Keratinocyte (primary cell): ENCODE measurements around the gene SLC6A17. TPM values are rescaled to one million over a fixed set of nuclear protein-coding genes. Genes with fewer than 3 reads are reported as not detected.

ENCODE experiments used
- DNase-seq: peaks from one replicate; pipeline ENCODE4 v3.0.0-alpha.2; 2011; ENCODE audit warnings: low read depth, missing footprints, low spot score
- FAIRE-seq: peaks from 2 replicates; lab custom pipeline; 2011; peaks lifted over from hg19 to GRCh38; lab: Jason Lieb, UNC
- H2AFZ ChIP-seq: 2 replicates; pipeline ENCODE4 v1.6.0; 2012; ENCODE audit warnings: low read length, control low read depth, inconsistent platforms; ENCODE audit not compliant: control insufficient read depth
- H3K27ac ChIP-seq: 2 replicates; pipeline ENCODE4 v1.5.1; 2011; ENCODE audit warnings: low read length; ENCODE audit not compliant: control insufficient read depth, insufficient read depth
- H3K27me3 ChIP-seq: 3 replicates; pipeline ENCODE4 v1.6.0; 2011; ENCODE audit warnings: low read length; ENCODE audit not compliant: control insufficient read depth, insufficient read depth; ENCODE audit errors: extremely low read depth
- H3K36me3 ChIP-seq, 2 experiments: 2 replicates in 1 of 2; 3 replicates in 1 of 2; pipeline ENCODE4 v1.5.1; 2011; ENCODE audit warnings: low read length in 2 of 2, mild to moderate bottlenecking in 1 of 2; ENCODE audit not compliant: control insufficient read depth in 2 of 2, insufficient read depth in 2 of 2; ENCODE audit errors: extremely low read depth in 1 of 2
- H3K4me1 ChIP-seq: 3 replicates; pipeline ENCODE4 v1.5.1; 2011; ENCODE audit warnings: low read length; ENCODE audit not compliant: control insufficient read depth, insufficient read depth; ENCODE audit errors: extremely low read depth
- H3K4me2 ChIP-seq: 3 replicates; pipeline ENCODE4 v1.6.0; 2011; ENCODE audit warnings: low read depth, low read length; ENCODE audit not compliant: control insufficient read depth, insufficient read depth; ENCODE audit errors: extremely low read depth
- H3K4me3 ChIP-seq, 3 experiments: fragments of 200-600 bp in 1 of 3; sonication (generic) in 1 of 3; 2 replicates in 2 of 3; 3 replicates in 1 of 3; pipeline ENCODE4 v1.5.1; 2011 to 2016; ENCODE audit warnings: low read length in 3 of 3, mild to moderate bottlenecking in 3 of 3, control low read depth in 2 of 3, inconsistent platforms in 1 of 3, low read depth in 1 of 3, mixed read lengths in 1 of 3, mixed run types in 1 of 3, moderate library complexity in 1 of 3; ENCODE audit not compliant: control insufficient read depth in 2 of 3, insufficient read depth in 2 of 3; ENCODE audit errors: extremely low read depth in 1 of 3
- H3K79me2 ChIP-seq: 2 replicates; pipeline ENCODE4 v1.6.0; 2012; ENCODE audit warnings: low read length; ENCODE audit not compliant: control insufficient read depth, insufficient read depth
- H3K9ac ChIP-seq: 3 replicates; pipeline ENCODE4 v1.6.0; 2011; ENCODE audit warnings: low read length; ENCODE audit not compliant: control insufficient read depth, insufficient read depth; ENCODE audit errors: extremely low read depth
- H3K9me1 ChIP-seq: 3 replicates; pipeline ENCODE4 v1.6.0; 2011; ENCODE audit warnings: low read length; ENCODE audit not compliant: control insufficient read depth, insufficient read depth; ENCODE audit errors: extremely low read depth
- H3K9me3 ChIP-seq: 2 replicates; pipeline ENCODE4 v1.5.1; 2012; ENCODE audit warnings: low read depth, low read length; ENCODE audit not compliant: control insufficient read depth
- H4K20me1 ChIP-seq: 3 replicates; pipeline ENCODE4 v1.6.0; 2011; ENCODE audit warnings: low read length; ENCODE audit not compliant: control insufficient read depth, insufficient read depth; ENCODE audit errors: extremely low read depth
- EZH2 ChIP-seq: IDR thresholded peaks from one replicate; pipeline ENCODE4 v1.6.1; 2012; ENCODE audit warnings: inconsistent platforms, mild to moderate bottlenecking, low read length, moderate library complexity
- dilution Hi-C: fragments of 300-500 bp; cut with MboI; formaldehyde crosslinking; loops from one replicate; pipeline ENCODE4 v1.7.0; 2020; ENCODE audit warnings: low sequenced_read_pairs; ENCODE audit not compliant: extremely low pct_ligation_motif_present
- polyA plus RNA-seq, 5 experiments: library from polyadenylated mRNA; depleted of rRNA in 3 of 5; stranded (reverse) in 3 of 5; stranded (forward) in 1 of 5; unstranded in 1 of 5; fragments of >200 nt; gene quantifications; 1 replicate in 1 of 5; 2 replicates in 3 of 5; 3 replicates in 1 of 5; pipeline versions ENCODE4 v1.2.1 to v1.2.3, GENCODE V29; 2011 to 2012; ENCODE audit warnings: missing spikeins in 2 of 5, low read depth in 1 of 5, low replicate concordance in 1 of 5
- TF ChIP-seq, protein P1 (sequence below), 3 experiments: IDR thresholded peaks in 1 of 3; conservative IDR thresholded peaks in 1 of 3; optimal IDR thresholded peaks in 1 of 3; 2 replicates in 2 of 3; 3 replicates in 1 of 3; pipeline versions ENCODE3 to v1.5.1; 2011; ENCODE audit warnings: low read length in 3 of 3, mild to moderate bottlenecking in 3 of 3, moderate library complexity in 2 of 3, control low read depth in 1 of 3, inconsistent platforms in 1 of 3; ENCODE audit not compliant: insufficient read depth in 2 of 3; ENCODE audit errors: extremely low read depth in 1 of 3

The SLC6A17 gene
- polyA plus RNA-seq, 1 donor (not counting 4 experiments of a cell fraction or from before 2014, with no cell fraction given): 0.25 TPM

- Histone ChIP-seq H2AFZ (no peak overlapping the region), H3K4me2 (no peak overlapping the region), H3K36me3 (no peaks in the 10 kb centered on the region), H3K4me1 (peaks cover 6% of the 10 kb centered on the region), H4K20me1 (no peaks in the 10 kb centered on the region), H3K27me3 (no peaks in the 10 kb centered on the region), H3K27ac (no peak overlapping the region), H3K4me3 (no peak overlapping the region), H3K9ac (no peak overlapping the region), H3K9me1 (no peaks in the 10 kb centered on the region), H3K79me2 (no peaks in the 10 kb centered on the region), H3K9me3 (no peaks in the 10 kb centered on the region)
- dilution Hi-C loops: no loop called here
- TF ChIP-seq, protein P1, sequence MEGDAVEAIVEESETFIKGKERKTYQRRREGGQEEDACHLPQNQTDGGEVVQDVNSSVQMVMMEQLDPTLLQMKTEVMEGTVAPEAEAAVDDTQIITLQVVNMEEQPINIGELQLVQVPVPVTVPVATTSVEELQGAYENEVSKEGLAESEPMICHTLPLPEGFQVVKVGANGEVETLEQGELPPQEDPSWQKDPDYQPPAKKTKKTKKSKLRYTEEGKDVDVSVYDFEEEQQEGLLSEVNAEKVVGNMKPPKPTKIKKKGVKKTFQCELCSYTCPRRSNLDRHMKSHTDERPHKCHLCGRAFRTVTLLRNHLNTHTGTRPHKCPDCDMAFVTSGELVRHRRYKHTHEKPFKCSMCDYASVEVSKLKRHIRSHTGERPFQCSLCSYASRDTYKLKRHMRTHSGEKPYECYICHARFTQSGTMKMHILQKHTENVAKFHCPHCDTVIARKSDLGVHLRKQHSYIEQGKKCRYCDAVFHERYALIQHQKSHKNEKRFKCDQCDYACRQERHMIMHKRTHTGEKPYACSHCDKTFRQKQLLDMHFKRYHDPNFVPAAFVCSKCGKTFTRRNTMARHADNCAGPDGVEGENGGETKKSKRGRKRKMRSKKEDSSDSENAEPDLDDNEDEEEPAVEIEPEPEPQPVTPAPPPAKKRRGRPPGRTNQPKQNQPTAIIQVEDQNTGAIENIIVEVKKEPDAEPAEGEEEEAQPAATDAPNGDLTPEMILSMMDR (optimal IDR thresholded peaks at IDR 0.05 in 1 of 3, IDR thresholded peaks at IDR 0.05 in 1 of 3, conservative IDR thresholded peaks at IDR 0.05 in 1 of 3; ENCODE audit: extremely low read depth in 1 of 3, insufficient read depth in 2 of 3, low read length in 3 of 3): no peak
- TF ChIP-seq EZH2: no peak
- DNase-seq (no peak), FAIRE-seq (no peak)
Observed at GRCh38 chr1:110215621-110216515, 65.6 kb downstream of the SLC6A17 start.

DNA sequence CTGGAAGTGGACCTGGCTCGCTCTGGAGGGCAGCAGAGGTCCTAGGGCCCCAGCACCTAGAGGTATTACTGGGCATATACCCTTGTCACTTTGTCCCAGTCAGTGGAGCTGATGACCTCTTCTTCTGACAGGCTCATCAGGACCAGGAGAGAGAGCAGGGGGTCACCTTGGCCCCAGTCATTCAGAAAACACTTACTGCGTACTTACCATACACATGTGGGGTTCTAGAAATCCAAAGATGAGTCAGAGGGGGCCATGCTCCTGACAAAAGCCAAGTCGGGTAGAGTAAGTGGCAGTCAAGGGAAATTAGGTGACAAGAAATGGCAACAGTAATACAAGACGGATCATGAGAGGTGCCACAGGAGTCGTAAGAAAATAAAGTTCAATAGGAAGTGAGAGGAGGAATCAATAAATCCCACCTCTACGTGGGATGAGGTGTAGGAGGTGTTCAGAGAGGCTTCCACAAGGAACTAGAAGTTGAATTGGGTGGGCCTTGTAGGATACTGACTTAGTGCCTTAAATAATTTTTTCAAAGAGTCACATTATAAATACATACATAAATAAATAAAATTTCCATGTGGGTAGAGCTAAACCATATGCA lies 66.7 kb downstream of the SLC6A17 start:
- no peaks in the 10 kb centered on the region for H3K79me2 ChIP-seq
- H3K9me3 ChIP-seq: no peaks in the 10 kb centered on the region
- dilution Hi-C loops: no loop called here
- no peak overlapping the region for H3K9ac ChIP-seq
- no peaks in the 10 kb centered on the region for H3K36me3 ChIP-seq
- no peak overlapping the region for H3K27ac ChIP-seq
- no peak overlapping the region for H2AFZ ChIP-seq
- H3K27me3 ChIP-seq: no peaks in the 10 kb centered on the region
- no peak for FAIRE-seq
- H3K4me2 ChIP-seq: no peak overlapping the region
- no peak for TF ChIP-seq EZH2
- TF ChIP-seq, protein P1 (optimal IDR thresholded peaks at IDR 0.05 in 1 of 3, IDR thresholded peaks at IDR 0.05 in 1 of 3, conservative IDR thresholded peaks at IDR 0.05 in 1 of 3; ENCODE audit: extremely low read depth in 1 of 3, insufficient read depth in 2 of 3, low read length in 3 of 3): no peak
- no peak for DNase-seq
- H3K4me1 ChIP-seq: peaks cover 6% of the 10 kb centered on the region
- H3K9me1 ChIP-seq: no peaks in the 10 kb centered on the region
- H3K4me3 ChIP-seq: no peak overlapping the region
- H4K20me1 ChIP-seq: no peaks in the 10 kb centered on the region
